Testis (tissue), 2 donors: ENCODE data around the gene POLR1A.

Source experiments
- POLR2A ChIP-seq: fragments of 450-650 bp; IDR thresholded peaks from one replicate; pipeline ENCODE4 v1.6.1; 2017; ENCODE audit warnings: antibody characterized with exemption, mild to moderate bottlenecking, moderate library complexity
- TF ChIP-seq, protein P1 (sequence below), 3 experiments: fragments of 450-650 bp in 2 of 3; fragments of 200-600 bp in 1 of 3; sonication (generic) in 1 of 3; IDR thresholded peaks; one replicate each; pipeline ENCODE4 v1.5.1; 2016 to 2019; ENCODE audit warnings: antibody characterized with exemption in 3 of 3, mild to moderate bottlenecking in 2 of 3, moderate library complexity in 1 of 3

DNA sequence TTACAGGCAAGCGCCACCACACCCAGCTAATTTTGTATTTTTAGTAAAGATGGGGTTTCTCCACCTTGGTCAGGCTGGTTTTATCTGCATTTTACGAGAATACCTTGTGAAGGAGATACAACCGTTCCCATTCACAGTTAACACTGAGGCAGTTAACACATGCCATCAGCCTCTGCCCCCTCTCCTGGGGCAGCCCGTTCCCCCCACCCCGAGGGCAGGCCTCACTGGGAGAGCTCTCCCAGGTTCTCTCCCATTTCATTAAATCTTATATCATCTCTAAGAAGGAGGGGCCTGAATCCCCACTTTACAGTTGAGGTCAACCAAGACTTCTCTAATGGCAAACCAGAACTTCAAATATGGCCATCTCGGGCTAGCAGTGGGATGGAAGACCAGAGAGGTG, 121.9 kb downstream of the POLR1A start:
- TF ChIP-seq, protein P1, sequence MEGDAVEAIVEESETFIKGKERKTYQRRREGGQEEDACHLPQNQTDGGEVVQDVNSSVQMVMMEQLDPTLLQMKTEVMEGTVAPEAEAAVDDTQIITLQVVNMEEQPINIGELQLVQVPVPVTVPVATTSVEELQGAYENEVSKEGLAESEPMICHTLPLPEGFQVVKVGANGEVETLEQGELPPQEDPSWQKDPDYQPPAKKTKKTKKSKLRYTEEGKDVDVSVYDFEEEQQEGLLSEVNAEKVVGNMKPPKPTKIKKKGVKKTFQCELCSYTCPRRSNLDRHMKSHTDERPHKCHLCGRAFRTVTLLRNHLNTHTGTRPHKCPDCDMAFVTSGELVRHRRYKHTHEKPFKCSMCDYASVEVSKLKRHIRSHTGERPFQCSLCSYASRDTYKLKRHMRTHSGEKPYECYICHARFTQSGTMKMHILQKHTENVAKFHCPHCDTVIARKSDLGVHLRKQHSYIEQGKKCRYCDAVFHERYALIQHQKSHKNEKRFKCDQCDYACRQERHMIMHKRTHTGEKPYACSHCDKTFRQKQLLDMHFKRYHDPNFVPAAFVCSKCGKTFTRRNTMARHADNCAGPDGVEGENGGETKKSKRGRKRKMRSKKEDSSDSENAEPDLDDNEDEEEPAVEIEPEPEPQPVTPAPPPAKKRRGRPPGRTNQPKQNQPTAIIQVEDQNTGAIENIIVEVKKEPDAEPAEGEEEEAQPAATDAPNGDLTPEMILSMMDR (IDR thresholded peaks at IDR 0.05), result no peak
- TF ChIP-seq POLR2A, result no peak
